HepG2 (cell line): ENCODE measurements around the gene PFN1. TPM values are rescaled to one million over a fixed set of nuclear protein-coding genes. Genes with fewer than 3 reads are reported as not detected.

Experiments used
- FOXC1 ChIP-seq: sonication (generic); formaldehyde crosslinking; IDR thresholded peaks from 2 replicates; pipeline ENCODE4 v1.8.0; 2022; ENCODE audit warnings: mild to moderate bottlenecking, missing genetic modification reagents, borderline replicate concordance
- FOXP4 ChIP-seq: sonication (generic); formaldehyde crosslinking; IDR thresholded peaks from 2 replicates; pipeline ENCODE4 v1.4.0; 2020; ENCODE audit warnings: missing genetic modification reagents
- GPBP1L1 ChIP-seq: sonication (generic); formaldehyde crosslinking; IDR thresholded peaks from 2 replicates; pipeline ENCODE4 v1.5.0; 2020; ENCODE audit warnings: mild to moderate bottlenecking, missing genetic modification reagents
- HNRNPLL ChIP-seq: fragments of 200-400 bp; formaldehyde crosslinking; IDR thresholded peaks from 2 replicates; pipeline ENCODE4 v1.6.1; 2017; ENCODE audit warnings: mild to moderate bottlenecking, low read depth, low read length; ENCODE audit not compliant: poor library complexity, severe bottlenecking
- PHB2 ChIP-seq: fragments of 450-650 bp; IDR thresholded peaks from 2 replicates; pipeline ENCODE4 v1.6.1; 2018; ENCODE audit not compliant: partially characterized antibody
- SIN3B ChIP-seq: fragments of 150-350 bp; IDR thresholded peaks from 2 replicates; pipeline ENCODE4 v1.6.1; 2014; ENCODE audit warnings: low read length
- SNAPC4 ChIP-seq: sonication (generic); formaldehyde crosslinking; IDR thresholded peaks from 2 replicates; pipeline ENCODE4 v1.4.0; 2020; ENCODE audit warnings: mild to moderate bottlenecking, missing genetic modification reagents
- TEAD2 ChIP-seq: sonication (generic); formaldehyde crosslinking; IDR thresholded peaks from 2 replicates; pipeline ENCODE4 v1.9.0; 2021; ENCODE audit warnings: missing genetic modification reagents
- ZFAT ChIP-seq: sonication (generic); formaldehyde crosslinking; conservative IDR thresholded peaks from 2 replicates; pipeline ENCODE4 v1.8.1; 2023; ENCODE audit warnings: missing genetic modification reagents, inconsistent platforms
- ZNF142 ChIP-seq: sonication (generic); formaldehyde crosslinking; IDR thresholded peaks from 2 replicates; pipeline ENCODE4 v1.4.0; 2020; ENCODE audit warnings: missing genetic modification reagents
- ZNF234 ChIP-seq: sonication (generic); formaldehyde crosslinking; conservative IDR thresholded peaks from 2 replicates; pipeline ENCODE4 v1.5.1; 2020; ENCODE audit warnings: mild to moderate bottlenecking, missing genetic modification reagents
- ZNF614 ChIP-seq: IDR thresholded peaks from 2 replicates; pipeline ENCODE4 v1.6.1; 2018; ENCODE audit warnings: missing biosample characterization, missing genetic modification reagents, inconsistent platforms, borderline replicate concordance
- ZNF772 ChIP-seq: sonication (generic); formaldehyde crosslinking; IDR thresholded peaks from 2 replicates; pipeline ENCODE4 v1.5.0; 2020; ENCODE audit warnings: mild to moderate bottlenecking, missing genetic modification reagents
- ZNF891 ChIP-seq: sonication (generic); formaldehyde crosslinking; IDR thresholded peaks from 2 replicates; pipeline ENCODE4 v1.5.0; 2020; ENCODE audit warnings: mild to moderate bottlenecking, missing genetic modification reagents
- polyA plus RNA-seq, 8 experiments: library from polyadenylated mRNA; depleted of rRNA in 3 of 8; stranded (reverse) in 7 of 8; unstranded in 1 of 8; fragments of >200 nt; fragmentation: Illumina TruSeq in 4 of 8; extraction: Trizol in 4 of 8; gene quantifications; 2 replicates each; pipeline versions ENCODE4 v1.2.1 to v1.2.3, GENCODE V29; 2011 to 2016; ENCODE audit warnings: low read depth in 4 of 8, missing spikeins in 1 of 8, mixed read lengths in 1 of 8; ENCODE audit not compliant: insufficient read depth in 1 of 8
- total RNA-seq, 5 experiments: library from RNA; depleted of rRNA; stranded (reverse); fragments of >200 nt; fragmentation: Illumina TruSeq; extraction: Trizol; gene quantifications; 2 replicates each; pipeline ENCODE4 v1.2.3, GENCODE V29; 2016; ENCODE audit warnings: low read depth in 1 of 5

The PFN1 gene
- total and polyA plus RNA-seq, 2 of the 13 experiments (the other 11 are each of a cell fraction or from before 2014, with no cell fraction given), result 494 to 613 TPM

- no peak for TF ChIP-seq HNRNPLL
- TF ChIP-seq ZNF772 (CRISPR knock-in tag), result peak; percentile 74; the same call in 1 of the 2 replicates
- no peak for TF ChIP-seq GPBP1L1 (CRISPR knock-in tag)
- TF ChIP-seq ZNF234 (CRISPR knock-in tag), result 0 out of 2 replicates have a peak, but pooled peaks have one; percentile 88
- no peak for TF ChIP-seq PHB2
- TF ChIP-seq TEAD2 (CRISPR knock-in tag), result no peak
- no peak for TF ChIP-seq FOXC1 (CRISPR knock-in tag)
- no peak for TF ChIP-seq SIN3B
- TF ChIP-seq ZNF142 (CRISPR knock-in tag), result no peak
- TF ChIP-seq ZNF614 (CRISPR knock-in tag), result no peak
- peak; percentile 77 for TF ChIP-seq SNAPC4 (CRISPR knock-in tag)
- 0 out of 2 replicates have a peak, but pooled peaks have one; percentile 29 for TF ChIP-seq FOXP4 (CRISPR knock-in tag)
- TF ChIP-seq ZFAT (CRISPR knock-in tag), result 0 out of 2 replicates have a peak, but pooled peaks have one; percentile 48
- peak; percentile 75; the same call in 1 of the 2 replicates for TF ChIP-seq ZNF891 (CRISPR knock-in tag)
These were observed at the start of gene PFN1 (continued) for GRCh38 chr17:4948166-4948930.
